Forelimb muscle (tissue), 1 donor: ENCODE data around the gene GSTM2. TPM values are rescaled to one million over a fixed set of nuclear protein-coding genes. Genes with fewer than 3 reads are reported as not detected.

Experiments
- DNase-seq: peaks from one replicate; pipeline ENCODE4 v3.0.0-alpha.2; 2013; ENCODE audit warnings: low read depth
- polyA plus RNA-seq: library from polyadenylated mRNA; unstranded; fragments of 120-200 nt; gene quantifications from one replicate; pipeline ENCODE4 v1.2.1, GENCODE V29; 2013; ENCODE audit not compliant: insufficient read length

The GSTM2 gene
- polyA plus RNA-seq: 190 TPM

- peak; percentile 64 for DNase-seq
Observed at GRCh38 chr1:109667452-109668122, at the start of gene GSTM2. TSS of gene GSTM2 (plus strand) at chr1:109668057. CDS start at chr1:109668116, 59 bp downstream.

DNA sequence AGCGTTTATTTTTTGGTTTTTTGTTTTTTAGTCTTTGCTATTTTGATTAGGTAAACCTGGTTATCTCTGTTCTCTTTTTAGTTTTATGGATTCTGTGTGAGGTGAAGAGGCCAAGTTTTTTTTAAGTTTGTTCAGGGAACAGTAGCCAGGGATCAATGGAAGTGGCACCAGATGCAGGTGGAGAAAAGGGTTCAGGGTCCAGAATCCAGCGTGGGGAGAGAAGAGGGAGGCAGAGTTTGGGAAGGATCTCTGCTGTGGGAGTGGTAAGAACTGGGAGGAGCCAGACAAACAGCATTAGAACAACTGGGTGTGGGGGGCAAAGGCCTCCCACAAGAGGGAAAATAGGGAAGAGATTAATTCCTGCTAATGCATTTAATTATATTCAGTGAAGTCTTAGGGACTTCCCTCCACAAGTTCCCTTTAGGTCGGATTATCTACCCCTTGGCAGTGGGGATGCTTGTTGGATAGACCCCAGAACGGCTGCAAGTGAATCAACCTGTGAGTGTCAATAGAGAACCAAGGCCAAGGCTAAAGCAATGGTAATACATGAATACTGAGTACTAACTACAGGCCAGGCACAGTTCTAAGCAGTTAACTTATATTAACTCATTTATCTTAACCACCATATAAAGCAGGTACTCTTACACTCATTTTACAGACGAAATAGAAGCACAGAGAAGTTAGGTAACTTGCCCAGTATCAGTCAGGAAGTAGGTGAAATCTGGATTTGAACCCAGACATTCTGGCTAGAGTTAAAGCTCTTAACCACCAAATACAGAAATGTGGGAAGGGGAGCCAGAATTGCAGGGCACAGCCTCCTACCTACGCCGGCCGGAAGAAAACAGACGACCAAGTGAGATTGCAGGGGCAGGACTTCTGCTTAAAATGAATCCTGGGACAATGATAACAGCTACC, 48.9 kb upstream of the GSTM2 start:
- no peak for DNase-seq

GRCh38 chr1:109619576-109620400, 48.1 kb upstream of the GSTM2 start, which contains the start of the genes AMPD2 and GNAT2:
TSS of gene AMPD2 (plus strand) at chr1:109619837. CDS start at chr1:109621176, 1,339 bp downstream.
TSS of gene GNAT2 (minus strand) at chr1:109619616. CDS start at chr1:109612870, 6,746 bp downstream.
- no peak for DNase-seq

- no peak for DNase-seq
Observed at GRCh38 chr1:109620401-109620791, 47.5 kb upstream of the GSTM2 start.

DNA sequence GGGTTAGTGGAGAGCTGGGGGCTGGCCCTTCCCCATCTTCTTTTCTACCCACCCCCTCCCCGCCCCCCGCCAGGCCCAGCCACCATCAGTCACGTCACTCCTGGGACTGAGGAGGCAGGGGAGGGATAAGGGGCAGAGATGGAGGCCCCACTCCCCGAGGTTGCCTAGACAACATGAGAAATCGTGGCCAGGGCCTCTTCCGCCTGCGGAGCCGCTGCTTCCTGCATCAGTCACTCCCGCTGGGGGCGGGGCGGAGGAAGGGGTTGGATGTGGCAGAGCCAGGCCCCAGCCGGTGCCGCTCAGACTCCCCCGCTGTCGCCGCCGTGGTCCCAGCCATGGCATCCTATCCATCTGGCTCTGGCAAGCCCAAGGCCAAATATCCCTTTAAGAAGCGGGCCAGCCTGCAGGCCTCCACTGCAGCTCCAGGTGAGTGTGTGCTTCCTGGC, 47.0 kb upstream of the GSTM2 start:
- DNase-seq: peak; percentile 88

DNA sequence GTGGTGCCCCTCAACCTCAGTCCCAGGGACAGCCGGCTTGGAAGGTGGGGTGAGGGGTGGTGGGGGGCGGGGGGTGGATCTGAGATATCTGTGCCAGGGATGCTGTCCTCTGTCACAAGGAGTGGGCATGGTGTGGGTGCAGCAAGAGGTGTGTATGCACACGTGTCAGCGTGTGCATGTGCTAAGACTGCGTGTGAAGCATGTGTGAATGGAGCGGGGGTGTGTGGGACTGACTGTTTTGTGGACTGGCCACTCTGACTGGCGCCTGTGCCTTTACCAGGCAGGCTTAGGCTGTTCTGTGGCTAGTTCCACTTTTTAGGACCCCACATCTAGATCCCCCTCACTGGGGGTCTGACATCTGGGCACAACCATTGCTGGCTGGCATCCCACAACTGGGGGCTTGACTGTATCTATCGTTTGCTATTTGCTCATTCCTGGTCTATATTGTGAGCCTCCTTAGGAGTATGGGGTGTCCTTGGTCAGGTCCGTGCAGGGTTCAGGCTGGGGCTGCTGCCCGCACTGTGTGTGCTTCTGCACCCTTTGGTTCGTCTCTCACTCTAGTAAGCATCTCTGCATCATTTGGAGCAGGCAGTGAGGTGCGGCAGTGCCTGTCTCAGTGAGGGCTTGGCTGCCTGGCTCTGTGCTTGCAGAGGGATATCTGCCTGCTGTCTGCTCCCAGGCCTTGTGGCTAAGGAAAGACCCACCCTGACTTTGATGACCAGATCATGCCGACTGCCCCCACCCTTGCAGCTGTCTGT, 46.3 kb upstream of the GSTM2 start:
- no peak for DNase-seq

GRCh38 chr1:109622137-109622892, 45.5 kb upstream of the GSTM2 start:
- DNase-seq: no peak

- no peak for DNase-seq
Observed at GRCh38 chr1:109622895-109623294, 45.0 kb upstream of the GSTM2 start.

DNA sequence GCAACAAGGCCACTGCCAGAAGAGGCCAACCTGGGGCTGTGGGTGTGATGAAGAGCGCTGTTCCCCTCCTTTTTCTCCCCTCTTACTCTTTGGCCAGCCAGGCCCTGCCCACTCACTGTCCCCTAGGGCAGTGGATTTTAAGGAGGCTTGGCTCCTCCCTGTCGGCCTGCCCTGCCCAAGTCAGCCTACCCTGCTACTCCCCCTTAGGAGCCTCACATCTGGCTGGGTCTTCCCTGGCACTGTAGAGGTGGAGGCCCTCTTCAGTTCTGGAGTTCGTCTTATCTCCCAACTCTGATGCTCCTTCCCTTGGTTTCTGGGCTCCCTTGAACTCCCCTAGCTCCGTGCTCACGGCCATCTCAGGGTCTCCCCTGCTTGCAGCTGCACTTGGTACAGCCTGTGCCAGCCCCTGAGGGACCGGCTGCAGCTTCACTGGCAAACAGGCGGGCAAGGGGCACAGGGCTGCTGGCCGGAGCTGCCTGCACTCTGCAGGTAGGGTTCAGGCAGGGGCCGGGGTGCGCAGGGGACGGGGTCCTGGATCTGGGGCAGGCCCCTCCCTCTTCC, 44.2 kb upstream of the GSTM2 start:
- DNase-seq: no peak

DNA sequence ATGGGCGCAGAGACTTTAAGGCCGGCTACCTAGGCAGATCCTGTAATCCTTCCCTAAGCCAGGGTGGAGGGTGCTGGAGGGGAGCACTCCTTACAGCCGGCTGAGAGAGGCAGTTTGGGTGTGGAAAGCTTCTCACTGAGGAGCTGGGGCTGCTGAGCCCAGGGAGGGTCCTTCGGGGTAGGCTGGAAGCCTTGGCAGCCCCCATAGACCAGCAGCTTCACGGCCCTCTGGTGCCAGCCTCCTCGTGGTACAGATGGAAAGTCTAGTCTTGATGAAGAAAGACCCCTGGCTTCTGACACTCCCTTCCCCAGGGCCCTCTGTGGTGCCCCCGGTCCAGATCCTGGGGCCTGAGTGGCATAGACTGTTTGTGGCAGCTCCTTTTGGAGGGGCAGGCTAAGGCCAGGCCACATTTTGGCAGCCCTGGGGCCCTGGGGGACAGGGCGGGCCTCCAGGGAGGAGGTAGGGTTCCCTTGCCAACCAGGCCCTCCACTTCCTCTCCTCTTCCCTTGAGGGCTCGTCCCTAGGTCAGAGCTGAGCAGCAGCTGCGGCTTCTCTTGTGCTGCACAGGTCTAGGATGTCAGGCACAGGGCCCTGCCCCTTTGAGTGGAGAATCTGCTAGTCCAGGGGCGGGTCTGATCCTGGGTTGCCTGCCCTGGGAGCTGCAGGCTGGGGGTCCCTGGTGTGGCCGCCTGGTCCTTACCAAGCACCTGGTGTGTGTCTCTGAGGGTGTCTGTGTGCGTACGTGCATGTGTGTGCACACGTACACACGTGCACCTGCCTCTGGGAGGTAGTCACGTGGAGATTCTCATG, 43.5 kb upstream of the GSTM2 start:
- DNase-seq: no peak

DNA sequence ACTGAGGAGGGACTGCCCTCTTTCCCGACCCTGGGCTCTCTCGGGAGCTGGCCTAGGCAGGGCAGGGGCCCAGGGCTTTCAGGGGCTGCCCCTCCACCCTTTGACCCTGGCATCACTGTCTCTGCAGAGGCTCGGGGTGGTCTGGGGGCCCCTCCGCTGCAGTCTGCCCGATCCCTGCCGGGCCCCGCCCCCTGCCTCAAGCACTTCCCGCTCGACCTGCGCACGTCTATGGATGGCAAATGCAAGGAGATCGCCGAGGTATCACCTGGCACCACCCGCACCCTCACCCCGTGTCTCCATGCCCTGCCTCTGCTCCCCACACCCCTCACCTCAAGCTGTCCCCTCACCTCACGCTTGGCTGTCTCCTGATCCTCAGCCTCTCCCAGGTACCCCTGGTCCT, 42.7 kb upstream of the GSTM2 start:
- no peak for DNase-seq

DNA sequence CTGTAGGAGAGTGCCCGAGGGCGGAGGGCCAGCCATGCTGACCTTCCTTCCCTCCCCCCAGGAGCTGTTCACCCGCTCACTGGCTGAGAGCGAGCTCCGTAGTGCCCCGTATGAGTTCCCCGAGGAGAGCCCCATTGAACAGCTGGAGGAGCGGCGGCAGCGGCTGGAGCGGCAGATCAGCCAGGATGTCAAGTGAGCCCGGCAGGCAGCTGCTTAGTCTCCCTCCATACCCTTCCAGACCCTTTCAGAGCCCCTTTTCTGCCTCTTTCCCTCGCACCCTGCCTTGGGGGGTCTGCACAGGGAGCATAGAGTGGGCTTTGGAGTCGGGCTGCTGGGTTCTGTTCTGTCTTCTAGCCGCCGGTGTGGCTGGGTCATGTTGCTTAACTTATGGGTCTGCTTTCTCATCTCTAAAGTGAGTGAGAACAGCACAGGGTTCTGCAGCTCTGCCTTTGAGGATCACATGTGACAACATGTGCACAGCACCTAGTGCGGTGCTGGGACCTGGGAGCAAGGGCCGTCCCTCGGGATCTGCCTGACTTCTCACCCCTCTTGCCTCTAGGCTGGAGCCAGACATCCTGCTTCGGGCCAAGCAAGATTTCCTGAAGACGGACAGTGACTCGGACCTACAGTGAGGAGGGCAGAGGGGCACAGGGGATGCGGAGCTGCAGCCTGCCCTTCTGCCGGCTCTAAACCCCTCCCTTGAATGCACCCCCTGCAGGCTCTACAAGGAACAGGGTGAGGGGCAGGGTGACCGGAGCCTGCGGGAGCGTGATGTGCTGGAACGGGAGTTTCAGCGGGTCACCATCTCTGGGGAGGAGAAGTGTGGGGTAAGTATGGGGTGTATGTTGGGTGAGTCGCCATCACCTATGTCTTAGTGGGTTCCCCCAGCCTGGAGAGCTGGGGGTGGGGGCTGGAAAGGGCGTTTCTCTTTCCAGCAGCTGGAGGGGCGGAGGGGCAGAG, 42.0 kb upstream of the GSTM2 start:
- no peak for DNase-seq

DNA sequence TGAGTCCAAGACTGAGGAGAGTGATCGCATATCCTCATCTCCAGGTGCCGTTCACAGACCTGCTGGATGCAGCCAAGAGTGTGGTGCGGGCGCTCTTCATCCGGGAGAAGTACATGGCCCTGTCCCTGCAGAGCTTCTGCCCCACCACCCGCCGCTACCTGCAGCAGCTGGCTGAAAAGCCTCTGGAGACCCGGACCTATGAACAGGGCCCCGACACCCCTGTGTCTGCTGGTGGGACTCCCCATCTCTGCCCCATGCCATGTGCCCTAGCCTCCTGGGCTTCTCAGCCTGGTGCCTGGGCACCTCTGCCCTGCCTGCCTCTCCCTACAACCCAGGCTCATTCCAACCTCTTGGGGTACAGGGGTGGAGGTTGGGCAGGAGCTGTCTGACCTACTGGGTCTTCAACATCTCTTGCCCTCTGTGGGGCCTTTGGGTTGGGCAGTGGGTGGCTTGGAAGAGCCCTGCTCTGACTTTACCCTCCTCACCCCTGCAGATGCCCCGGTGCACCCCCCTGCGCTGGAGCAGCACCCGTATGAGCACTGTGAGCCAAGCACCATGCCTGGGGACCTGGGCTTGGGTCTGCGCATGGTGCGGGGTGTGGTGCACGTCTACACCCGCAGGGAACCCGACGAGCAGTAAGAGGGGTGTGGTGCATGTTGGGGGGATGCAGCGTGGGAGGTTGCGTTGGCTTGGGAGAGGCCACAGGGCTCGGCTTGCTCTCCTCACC, 41.0 kb upstream of the GSTM2 start:
- no peak for DNase-seq

- DNase-seq: no peak
Observed at GRCh38 chr1:109627692-109628399, 40.0 kb upstream of the GSTM2 start.

DNA sequence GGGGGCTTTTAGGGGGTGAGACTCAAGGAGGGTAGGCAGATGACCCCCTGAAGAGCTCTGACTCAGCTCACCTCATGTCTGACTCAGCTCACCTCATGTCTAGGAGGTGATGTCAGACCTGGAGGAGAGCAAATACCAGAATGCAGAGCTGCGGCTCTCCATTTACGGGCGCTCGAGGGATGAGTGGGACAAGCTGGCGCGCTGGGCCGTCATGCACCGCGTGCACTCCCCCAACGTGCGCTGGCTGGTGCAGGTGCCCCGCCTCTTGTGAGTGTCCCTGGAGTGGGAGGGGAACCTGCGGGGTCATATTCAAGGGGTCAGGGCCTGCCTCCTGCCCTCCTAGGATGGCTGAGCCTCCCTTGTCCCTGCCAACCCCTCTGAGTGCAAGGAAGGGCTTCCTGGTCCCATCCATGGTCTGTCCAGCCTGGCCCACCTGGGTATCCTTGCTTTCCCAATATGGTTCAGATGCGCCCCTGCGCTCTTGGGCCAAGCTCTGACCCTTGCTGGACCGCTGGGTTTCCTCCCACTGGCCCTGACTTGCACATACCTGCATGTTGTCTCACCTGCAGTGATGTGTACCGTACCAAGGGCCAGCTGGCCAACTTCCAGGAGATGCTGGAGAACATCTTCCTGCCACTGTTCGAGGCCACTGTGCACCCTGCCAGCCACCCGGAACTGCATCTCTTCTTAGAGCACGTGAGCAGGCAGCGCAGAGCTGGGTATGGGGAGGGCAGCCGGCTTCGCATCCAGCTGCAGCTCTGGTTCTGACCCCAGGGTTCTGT, 39.1 kb upstream of the GSTM2 start:
- no peak for DNase-seq
